ENCODE measurements around the gene KIDINS220.
"Not testable (repeated sequence)": the region's sequence is repeated elsewhere in the genome, so short reads cannot be mapped to it uniquely, and the experiment has no call there.

Gene KIDINS220

GRCh38 chr2:8740136-8740535 lies 97.3 kb downstream of the KIDINS220 start:
- DNase-seq: no peak

DNA sequence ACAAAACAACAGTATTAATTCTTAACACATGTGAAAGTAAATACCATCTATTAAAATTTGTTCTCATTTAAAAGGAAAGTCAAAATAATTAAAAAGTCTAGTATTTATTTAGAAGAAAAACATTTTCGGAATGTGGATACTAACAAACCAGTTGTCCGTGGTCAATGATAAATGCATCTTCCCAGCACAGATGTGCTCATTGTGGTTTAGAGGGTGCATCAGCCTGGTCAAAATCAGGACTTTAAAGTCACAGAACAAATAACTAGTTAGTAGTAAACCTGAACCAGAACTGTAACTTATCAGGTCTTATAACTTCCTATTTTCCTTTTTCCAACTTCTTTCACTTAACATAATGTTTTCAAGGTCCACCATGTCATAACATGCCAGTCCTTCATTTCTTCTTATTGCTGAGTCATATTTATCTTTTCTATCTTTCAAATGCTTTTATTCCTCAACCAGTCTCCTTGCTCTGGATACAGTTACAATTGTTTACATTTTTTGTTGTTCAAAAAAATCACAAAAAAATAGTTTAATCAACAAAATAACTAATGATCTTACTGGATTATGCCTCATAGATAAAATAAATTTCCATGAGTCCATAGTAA lies 99.7 kb downstream of the KIDINS220 start:
- no peak for DNase-seq

- DNase-seq: no peak
These were observed 104.8 kb downstream of the KIDINS220 start for GRCh38 chr2:8732601-8733000.

GRCh38 chr2:8729939-8730338 lies 107.5 kb downstream of the KIDINS220 start:
- DNase-seq: no peak

DNA sequence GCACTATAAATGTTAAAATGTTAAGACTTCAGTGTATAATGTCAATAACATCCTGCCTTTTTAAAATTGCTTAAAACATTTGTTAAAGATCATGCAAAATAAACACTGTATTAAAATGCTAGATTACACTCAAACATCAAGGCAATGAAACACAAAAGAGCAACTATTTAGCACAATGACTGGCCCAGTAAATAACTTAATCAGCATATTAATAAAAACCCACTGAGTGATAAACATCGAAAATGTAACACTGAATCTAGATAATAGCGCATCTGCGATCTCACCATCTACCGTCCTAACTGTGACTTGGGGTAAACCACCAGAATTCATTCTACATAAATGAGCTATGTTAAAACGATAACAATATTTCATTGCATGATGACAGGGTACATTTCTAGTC lies 108.3 kb downstream of the KIDINS220 start:
- not testable (repeated sequence) for DNase-seq

DNA sequence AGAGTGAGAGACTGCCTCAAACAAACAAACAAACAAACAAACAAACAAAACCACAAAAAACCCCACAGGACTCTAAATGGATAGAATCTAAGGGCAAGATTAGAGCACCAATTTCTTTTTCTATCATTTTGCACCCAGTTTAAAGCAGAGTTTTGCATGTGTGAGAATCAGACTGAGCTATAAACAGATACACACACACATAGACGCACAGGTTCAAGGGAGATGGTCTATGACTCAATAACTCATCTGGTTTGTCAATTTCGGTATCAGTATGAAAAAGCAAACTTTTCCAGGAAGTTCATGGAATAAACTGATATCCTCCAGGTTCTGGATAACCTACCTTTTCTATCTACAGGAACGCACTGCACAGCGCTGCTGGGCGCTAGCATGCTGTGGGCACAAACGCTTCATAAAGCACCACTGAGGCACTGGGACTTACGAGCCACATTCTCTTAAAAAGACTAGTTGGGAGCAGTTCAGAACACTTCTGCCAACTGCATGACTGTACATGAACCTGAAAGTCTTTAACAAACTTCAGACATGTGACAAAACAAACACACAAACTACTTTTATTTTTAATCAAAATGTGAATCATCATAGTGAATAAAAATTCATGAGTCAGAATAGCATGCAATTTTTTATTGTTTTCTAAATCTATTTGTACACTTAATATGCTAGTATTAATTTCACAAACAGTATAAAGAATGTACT lies 109.0 kb downstream of the KIDINS220 start:
- no peak for DNase-seq

- no peak for DNase-seq
These were observed 111.6 kb downstream of the KIDINS220 start for GRCh38 chr2:8725838-8726237.

DNA sequence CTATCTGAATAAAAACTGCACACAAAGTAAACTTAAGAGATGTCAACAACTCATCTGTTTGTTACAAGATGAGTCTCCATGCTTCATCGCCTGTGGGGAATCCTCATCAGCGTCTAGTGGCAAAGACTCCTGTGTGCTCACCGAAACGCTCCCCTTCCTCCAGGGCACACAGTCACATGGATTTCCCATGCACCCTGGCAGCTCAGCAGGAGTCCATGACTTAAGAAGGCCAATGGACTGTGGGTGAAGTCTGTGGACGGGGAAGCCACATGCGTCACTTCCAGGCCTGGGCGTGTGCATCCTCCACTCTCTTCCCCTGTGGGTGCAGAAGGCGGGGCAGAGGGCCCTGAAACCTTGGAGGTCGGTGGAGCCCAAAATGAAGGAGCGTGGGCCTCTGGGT lies 114.4 kb downstream of the KIDINS220 start:
- no peak for DNase-seq

GRCh38 chr2:8721410-8721809 lies 116.0 kb downstream of the KIDINS220 start:
- no peak for DNase-seq

DNA sequence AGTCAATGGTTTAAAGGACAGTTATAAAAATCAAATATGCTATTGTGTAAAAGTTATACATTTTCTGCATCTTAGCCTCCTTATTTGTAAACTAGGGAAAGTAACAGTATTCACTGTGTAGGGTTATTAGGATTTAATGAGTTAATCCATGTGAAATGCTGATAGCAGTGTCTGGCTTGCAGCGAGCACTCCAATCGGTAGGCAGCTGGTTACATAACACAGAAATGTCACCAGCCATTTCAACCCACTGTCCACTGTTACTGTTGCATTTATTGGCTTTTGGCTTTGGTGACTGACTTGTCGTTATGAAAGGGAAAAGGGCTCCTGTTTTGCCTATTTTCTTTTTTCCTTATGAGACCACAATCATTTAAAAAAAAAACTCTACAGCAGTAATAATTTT lies 116.7 kb downstream of the KIDINS220 start:
- no peak for DNase-seq

GRCh38 chr2:8719528-8719927 lies 117.9 kb downstream of the KIDINS220 start:
- DNase-seq: no peak

GRCh38 chr2:8714971-8715370 lies 122.4 kb downstream of the KIDINS220 start:
- no peak for DNase-seq

DNA sequence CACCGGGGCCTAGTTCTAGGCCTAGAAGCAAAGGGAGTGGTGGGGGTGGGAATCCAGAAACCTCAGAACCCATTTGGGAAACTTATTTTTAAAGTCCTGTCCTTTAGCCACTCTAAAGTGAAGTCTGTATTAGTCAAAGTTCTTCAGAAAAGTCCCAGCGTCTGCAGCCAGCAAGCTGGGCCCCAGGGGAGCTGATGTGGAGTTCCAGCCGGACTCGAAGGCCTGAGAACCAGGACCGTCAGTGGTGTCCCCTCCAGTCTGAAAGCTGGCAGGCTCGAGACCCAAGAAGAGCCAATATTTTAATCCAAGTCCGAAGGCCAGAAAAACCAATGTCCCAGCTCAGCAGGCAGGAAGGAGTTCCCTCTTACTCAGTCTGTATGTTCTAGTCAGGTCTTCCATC lies 123.1 kb downstream of the KIDINS220 start:
- DNase-seq: no peak

DNA sequence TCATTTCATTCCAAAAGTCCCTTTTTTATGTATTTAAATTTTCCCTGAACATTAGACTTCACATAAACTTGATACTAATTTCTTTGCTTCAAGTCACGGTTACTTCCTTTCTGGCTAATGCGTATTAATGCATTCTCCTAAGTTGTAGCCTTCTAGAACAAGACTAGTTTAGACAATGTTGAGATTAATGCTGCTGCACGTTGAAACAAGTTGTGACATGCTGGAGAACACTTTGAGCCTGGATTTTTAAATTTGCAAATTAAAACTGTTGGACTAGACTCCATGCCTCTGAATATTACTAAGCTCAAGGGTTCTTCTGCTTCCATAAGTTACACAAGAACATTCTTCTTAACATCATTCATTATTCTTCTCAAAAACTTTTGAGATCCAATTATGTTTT lies 126.5 kb downstream of the KIDINS220 start:
- DNase-seq: no peak

- DNase-seq: no peak
These were observed 127.8 kb downstream of the KIDINS220 start for GRCh38 chr2:8709611-8710010.

- no peak for DNase-seq
These were observed 132.5 kb downstream of the KIDINS220 start for GRCh38 chr2:8704906-8705305.

GRCh38 chr2:8701681-8702379 lies 135.6 kb downstream of the KIDINS220 start:
- DNase-seq: no peak

GRCh38 chr2:8699839-8700238 lies 137.6 kb downstream of the KIDINS220 start:
- no peak for DNase-seq

GRCh38 chr2:8697190-8697589 lies 140.2 kb downstream of the KIDINS220 start:
- DNase-seq: no peak

- DNase-seq: no peak
These were observed 142.7 kb downstream of the KIDINS220 start for GRCh38 chr2:8694737-8695136.

DNA sequence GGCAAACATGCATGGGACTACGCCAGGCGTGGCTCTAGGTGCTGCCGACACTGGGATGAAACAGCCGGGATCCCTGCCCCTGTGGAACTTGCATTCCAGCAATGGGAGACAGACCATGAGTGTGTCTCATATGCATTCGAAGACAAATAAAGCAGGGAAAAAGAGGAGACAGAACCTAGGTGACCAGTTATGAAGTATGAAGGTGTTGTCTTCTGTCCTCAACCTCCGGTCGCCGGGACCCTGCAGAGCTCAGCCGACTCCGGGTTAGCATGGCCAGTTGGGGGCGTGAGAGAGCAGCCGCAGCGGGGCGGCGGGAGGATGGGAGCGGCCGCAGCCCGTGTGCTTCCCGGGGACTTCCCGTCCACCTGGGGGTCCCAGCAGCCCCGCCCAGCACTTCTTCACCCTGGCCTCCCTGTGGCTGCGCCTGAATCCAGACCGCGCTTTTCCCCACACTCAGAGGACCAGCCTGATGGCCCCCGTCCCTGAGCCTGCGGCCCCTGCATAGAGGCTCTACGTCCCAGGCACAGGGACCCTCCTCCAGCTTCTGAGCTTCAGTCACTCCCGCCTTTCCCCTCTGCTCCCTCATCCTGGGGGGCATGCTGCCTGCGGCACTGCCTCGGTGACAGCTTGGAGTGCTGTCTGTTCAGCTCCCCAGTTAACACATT lies 144.1 kb downstream of the KIDINS220 start:
- no peak for DNase-seq

GRCh38 chr2:8692783-8693156 lies 144.6 kb downstream of the KIDINS220 start:
- DNase-seq: no peak

GRCh38 chr2:8691859-8692437 lies 145.5 kb downstream of the KIDINS220 start:
- DNase-seq: no peak

Measured in GF-D8 (cell line).